H1 (cell line): ENCODE measurements around the gene KLHL36. TPM values are rescaled to one million over a fixed set of nuclear protein-coding genes. Genes with fewer than 3 reads are reported as not detected.
A peak's percentile ranks its signal among the peaks of the same experiment; 100 is the strongest.

Experiments
- CTCF ChIA-PET: fragments of 300-600 bp; sonication (Branson Sonifier 250); formaldehyde crosslinking; loops from one replicate; lab custom pipeline; 2021; ENCODE audit not compliant: partially characterized antibody; lab: Charles Lee
- POLR2A ChIA-PET: fragments of 300-600 bp; sonication (Branson Sonifier 250); formaldehyde crosslinking; loops from one replicate; lab custom pipeline; 2021; ENCODE audit warnings: inconsistent platforms; ENCODE audit not compliant: partially characterized antibody; lab: Charles Lee
- DNase-seq, 2 experiments: peaks; one replicate each; pipeline versions ENCODE4 v3.0.0 to v3.0.0-alpha.2; 2010 to 2022; ENCODE audit warnings: low spot score in 2 of 2, low read depth in 1 of 2, mixed read lengths in 1 of 2
- FAIRE-seq: peaks from 2 replicates; lab custom pipeline; 2011; peaks lifted over from hg19 to GRCh38; lab: Jason Lieb, UNC
- H2AFZ ChIP-seq: 2 replicates; pipeline ENCODE4 v1.8.1; 2012; ENCODE audit warnings: low read length, inconsistent platforms
- H2AK5ac ChIP-seq: 2 replicates; pipeline ENCODE4 v1.6.1; 2013; ENCODE audit warnings: low read depth, low read length
- H2BK120ac ChIP-seq: replicated peaks from 2 replicates; pipeline ENCODE3; 2013; ENCODE audit warnings: low read depth, low read length, inconsistent platforms
- H2BK12ac ChIP-seq: 2 replicates; pipeline ENCODE4 v1.6.1; 2013; ENCODE audit warnings: low read depth, low read length
- H2BK15ac ChIP-seq: 2 replicates; pipeline ENCODE4 v1.6.1; 2013; ENCODE audit warnings: low read length
- H2BK20ac ChIP-seq: 2 replicates; pipeline ENCODE4 v1.6.1; 2013; ENCODE audit warnings: low read length
- H2BK5ac ChIP-seq: 2 replicates; pipeline ENCODE4 v1.6.1; 2013; ENCODE audit warnings: low read depth, low read length
- H3K14ac ChIP-seq: 2 replicates; pipeline ENCODE4 v1.6.1; 2013; ENCODE audit warnings: inconsistent platforms; ENCODE audit not compliant: insufficient read length
- H3K18ac ChIP-seq: 2 replicates; pipeline ENCODE4 v1.6.1; 2013; ENCODE audit warnings: low read length; ENCODE audit errors: extremely low read depth
- H3K23ac ChIP-seq: 2 replicates; pipeline ENCODE4 v1.6.1; 2013; ENCODE audit warnings: inconsistent platforms; ENCODE audit not compliant: insufficient read length
- H3K23me2 ChIP-seq: 2 replicates; pipeline ENCODE4 v1.6.1; 2013; ENCODE audit warnings: low read depth, low read length
- H3K27ac ChIP-seq: 2 replicates; pipeline ENCODE4 v1.6.1; 2011; ENCODE audit warnings: low read depth, low read length, inconsistent platforms
- H3K27me3 ChIP-seq, 4 experiments: replicated peaks in 1 of 4; 1 replicate in 1 of 4; 2 replicates in 3 of 4; pipeline versions ENCODE4 v1.6.1 to v1.8.1; 2011 to 2013; ENCODE audit warnings: low read length in 3 of 4, mild to moderate bottlenecking in 3 of 4, inconsistent platforms in 2 of 4, mixed read lengths in 2 of 4, moderate library complexity in 1 of 4; ENCODE audit not compliant: control insufficient read depth in 3 of 4, insufficient read depth in 3 of 4; ENCODE audit errors: extremely low read depth in 1 of 4
- H3K36me3 ChIP-seq, 4 experiments: 2 replicates each; pipeline versions ENCODE4 v1.6.1 to v1.8.1; 2011 to 2013; ENCODE audit warnings: mild to moderate bottlenecking in 4 of 4, low read length in 3 of 4, moderate library complexity in 2 of 4, control low read depth in 1 of 4, inconsistent platforms in 1 of 4; ENCODE audit not compliant: insufficient read depth in 4 of 4, control insufficient read depth in 2 of 4
- H3K4ac ChIP-seq: replicated peaks from 2 replicates; pipeline ENCODE3; 2013; ENCODE audit warnings: low read length, low read depth, mixed read lengths, inconsistent platforms; ENCODE audit not compliant: insufficient read length
- H3K4me1 ChIP-seq, 4 experiments: replicated peaks in 1 of 4; 1 replicate in 1 of 4; 2 replicates in 3 of 4; pipeline versions ENCODE4 v1.6.1 to v1.8.1; 2011 to 2013; ENCODE audit warnings: low read length in 3 of 4, inconsistent platforms in 2 of 4, mixed read lengths in 1 of 4; ENCODE audit not compliant: insufficient read depth in 4 of 4, control insufficient read depth in 3 of 4
- H3K4me2 ChIP-seq, 2 experiments: 2 replicates each; pipeline versions ENCODE4 v1.6.1 to v1.8.1; 2011 to 2013; ENCODE audit warnings: low read depth in 2 of 2, low read length in 2 of 2, control low read depth in 1 of 2, inconsistent platforms in 1 of 2, mild to moderate bottlenecking in 1 of 2; ENCODE audit not compliant: insufficient read depth in 1 of 2
- H3K4me3 ChIP-seq, 4 experiments: fragments of 200-600, 300-600 bp in 1 of 4; sonication (generic), shearing (Covaris generic), sonication (Bioruptor Twin) in 1 of 4; 2 replicates each; pipeline versions ENCODE4 v1.5.1 to v1.8.1; 2011 to 2016; ENCODE audit warnings: low read length in 4 of 4, low read depth in 3 of 4, control low read depth in 2 of 4, inconsistent platforms in 2 of 4, mild to moderate bottlenecking in 2 of 4, mixed read lengths in 1 of 4, moderate library complexity in 1 of 4; ENCODE audit not compliant: insufficient read depth in 2 of 4; ENCODE audit errors: extremely low read depth in 1 of 4
- H3K56ac ChIP-seq: replicated peaks from 2 replicates; pipeline ENCODE3; 2013; ENCODE audit warnings: low read depth, mild to moderate bottlenecking, mixed read lengths, low read length, inconsistent platforms; ENCODE audit not compliant: insufficient read length
- H3K79me1 ChIP-seq: 2 replicates; pipeline ENCODE4 v1.6.1; 2013; ENCODE audit warnings: low read depth, low read length, control low read depth
- H3K79me2 ChIP-seq, 2 experiments: 2 replicates each; pipeline versions ENCODE4 v1.6.1 to v1.8.1; 2012 to 2013; ENCODE audit warnings: low read length in 2 of 2, mild to moderate bottlenecking in 2 of 2, inconsistent platforms in 1 of 2; ENCODE audit not compliant: insufficient read depth in 2 of 2, control insufficient read depth in 1 of 2
- H3K9ac ChIP-seq, 4 experiments: replicated peaks in 1 of 4; 1 replicate in 1 of 4; 2 replicates in 3 of 4; pipeline versions ENCODE4 v1.6.1 to v1.8.1; 2011 to 2013; ENCODE audit warnings: low read depth in 3 of 4, low read length in 3 of 4, control low read depth in 2 of 4, mild to moderate bottlenecking in 2 of 4, moderate library complexity in 2 of 4, inconsistent platforms in 1 of 4; ENCODE audit errors: extremely low read depth in 1 of 4
- H3K9me3 ChIP-seq, 2 experiments: 2 replicates each; pipeline versions ENCODE4 v1.6.1 to v1.8.1; 2012 to 2013; ENCODE audit warnings: mild to moderate bottlenecking in 2 of 2, moderate library complexity in 2 of 2, control low read depth in 1 of 2, inconsistent platforms in 1 of 2, low read depth in 1 of 2, low read length in 1 of 2, mixed read lengths in 1 of 2; ENCODE audit not compliant: insufficient read depth in 2 of 2
- H4K20me1 ChIP-seq, 2 experiments: replicated peaks in 1 of 2; 2 replicates each; pipeline versions ENCODE3 to v1.8.1; 2011 to 2013; ENCODE audit warnings: inconsistent platforms in 2 of 2, low read length in 2 of 2, mild to moderate bottlenecking in 1 of 2; ENCODE audit not compliant: insufficient read depth in 2 of 2, control insufficient read depth in 1 of 2
- H4K5ac ChIP-seq: 2 replicates; pipeline ENCODE4 v1.6.1; 2013; ENCODE audit warnings: low read length, low read depth, mixed read lengths, inconsistent platforms; ENCODE audit not compliant: insufficient read length
- H4K8ac ChIP-seq: 2 replicates; pipeline ENCODE4 v1.8.0; 2013; ENCODE audit warnings: mild to moderate bottlenecking, moderate library complexity, low read length, inconsistent platforms; ENCODE audit not compliant: insufficient read depth; ENCODE audit errors: extremely low read depth
- H4K91ac ChIP-seq: replicated peaks from 2 replicates; pipeline ENCODE3; 2013; ENCODE audit warnings: low read length, mixed read lengths, inconsistent platforms; ENCODE audit not compliant: insufficient read length
- WGBS, 2 experiments: shearing (Covaris generic) in 1 of 2; methylation state at CpG; one replicate each; pipeline versions ENCODE4 v1.1.6 to v1.1.7; 2013 to 2015; ENCODE audit warnings: low lambda C conversion rate in 2 of 2, mixed read lengths in 2 of 2, inconsistent platforms in 1 of 2, low coverage in 1 of 2, missing lambda C conversion rate in 1 of 2; ENCODE audit not compliant: insufficient replicate concordance in 2 of 2, insufficient coverage in 1 of 2, insufficient read length in 1 of 2; ENCODE audit errors: extremely low coverage in 1 of 2, missing lambda C conversion rate in 1 of 2; 5-methylcytosine and 5-hydroxymethylcytosine counted together
- polyA plus RNA-seq, 7 experiments: library from polyadenylated mRNA; depleted of rRNA in 3 of 7; stranded (reverse) in 5 of 7; unstranded in 2 of 7; fragments of >200 nt in 5 of 7; fragments of 200-250 nt in 2 of 7; gene quantifications; 1 replicate in 5 of 7; 2 replicates in 1 of 7; 4 replicates in 1 of 7; pipeline versions ENCODE4 v1.2.1 to v1.2.3, GENCODE V29; 2011 to 2013; ENCODE audit warnings: missing spikeins in 2 of 7, mixed read lengths in 2 of 7
- total RNA-seq: library from RNA; stranded (reverse); fragmentation: NEBNext Ultra II Directional; extraction: Animal tissue kit (Norgen Biotek cat#: 25700); gene quantifications from 2 replicates; pipeline ENCODE4 v1.2.1, GENCODE V29; 2021

KLHL36 gene
- total and polyA plus RNA-seq, 2 of the 8 experiments (the other 6 are each of a cell fraction or from before 2014, with no cell fraction given) = 22.9 to 33.6 TPM

DNA sequence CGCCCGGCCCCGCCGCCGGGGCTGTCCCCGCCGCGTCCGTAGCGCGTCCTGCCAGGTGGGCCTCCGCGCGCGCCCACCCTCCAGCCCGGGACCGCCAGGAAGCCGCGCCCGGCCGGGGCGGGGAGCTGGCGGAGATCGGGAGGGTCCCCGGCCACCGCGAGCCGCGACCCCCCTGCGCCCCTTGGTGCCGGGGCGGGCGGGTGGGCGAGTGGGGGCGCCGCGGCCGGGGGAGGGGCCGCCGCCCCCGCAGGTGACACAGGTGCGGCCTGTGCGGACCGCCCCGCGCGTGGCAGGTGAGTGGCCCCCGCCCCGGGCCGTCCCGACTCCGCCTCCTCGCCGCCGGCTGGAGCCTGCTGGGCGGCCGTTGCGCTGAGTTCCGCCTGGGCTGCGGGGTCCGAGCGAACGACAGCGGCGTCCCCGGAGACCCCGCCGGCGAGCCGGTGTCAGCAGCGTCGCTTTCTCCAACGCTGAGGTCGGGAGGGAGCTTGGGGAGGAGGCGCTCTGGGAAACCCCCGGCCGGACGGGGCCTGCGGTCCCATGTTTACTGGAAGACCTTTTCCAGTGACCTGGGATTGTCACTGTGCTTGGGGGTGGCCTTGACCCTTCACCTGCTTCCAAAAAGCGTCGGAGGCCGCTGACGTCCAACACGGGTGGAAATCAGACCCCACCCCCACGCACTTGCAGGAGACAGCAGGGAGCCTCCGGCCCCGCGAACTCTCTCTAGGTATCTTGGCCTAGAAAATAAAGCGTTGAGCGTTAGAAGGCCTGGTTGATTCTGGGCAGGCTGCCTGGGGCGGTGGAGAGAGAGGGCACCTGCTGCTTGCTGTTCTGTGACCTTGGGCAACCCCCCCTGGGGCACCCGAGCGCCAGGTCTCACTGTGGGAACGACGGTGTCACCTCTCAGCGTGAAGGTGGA is 542 bp downstream of the KLHL36 start:
- Histone ChIP-seq H3K4me3 (peak overlapping the region; percentile 50 to 71 (median 52)), H4K5ac (no peak overlapping the region), H2AK5ac (no peak overlapping the region), H3K9ac (0 out of 7 replicates have a peak overlapping the region, but pooled peaks of 1 of the 4 experiments have one; percentile 17), H4K20me1 (peaks cover 2 to 6% of the 10 kb centered on the region in 2 experiments), H2AFZ (no peak overlapping the region), H3K36me3 (peaks cover 0 to 3% (median 0%) of the 10 kb centered on the region in 4 experiments; a peak in 3 of 8 replicates), H4K91ac (no peak overlapping the region), H3K4ac (no peak overlapping the region), H3K23ac (no peak overlapping the region), H3K14ac (no peak overlapping the region), H2BK20ac (no peak overlapping the region), H3K9me3 (no peaks in the 10 kb centered on the region), H4K8ac (no peak overlapping the region), H2BK12ac (no peak overlapping the region), H3K79me1 (no peaks in the 10 kb centered on the region), H2BK15ac (no peak overlapping the region), H2BK120ac (no peak overlapping the region), H3K4me2 (peak overlapping the region; percentile 67 to 81), H2BK5ac (no peak overlapping the region), H3K27ac (no peak overlapping the region), H3K23me2 (peaks cover 7% of the 10 kb centered on the region; the same call in 1 of the 2 replicates), H3K27me3 (peaks cover 0 to 13% (median 9%) of the 10 kb centered on the region in 4 experiments; a peak in 4 of 7 replicates), H3K4me1 (peaks cover 0 to 4% (median 2%) of the 10 kb centered on the region in 4 experiments; a peak in 4 of 7 replicates), H3K18ac (no peak overlapping the region; the same call in 1 of the 2 replicates), H3K79me2 (no peaks in the 10 kb centered on the region), H3K56ac (no peak overlapping the region)
- DNase-seq = peak in 1 of 2 experiments; percentile 72
- CTCF ChIA-PET = interaction anchor here (0.6 to 4.7 kb wide), 8 partner anchors 19 to 138 kb away, joined by 3 to 18 read pairs (median 4); no protein-coding TSS in a partner anchor
- 7% methylated on average over 51 of the region's 96 CpGs; no CpG with 5 or more reads in 1 of the 2 experiments for WGBS, 2 experiments
- POLR2A ChIA-PET = interaction anchor here (1.5 to 1.7 kb wide), 2 partner anchors 30 to 87 kb away, joined by 4 read pairs; no protein-coding TSS in a partner anchor
- no peak for FAIRE-seq
